ENCODE measurements around the gene TRPC3.

DNA sequence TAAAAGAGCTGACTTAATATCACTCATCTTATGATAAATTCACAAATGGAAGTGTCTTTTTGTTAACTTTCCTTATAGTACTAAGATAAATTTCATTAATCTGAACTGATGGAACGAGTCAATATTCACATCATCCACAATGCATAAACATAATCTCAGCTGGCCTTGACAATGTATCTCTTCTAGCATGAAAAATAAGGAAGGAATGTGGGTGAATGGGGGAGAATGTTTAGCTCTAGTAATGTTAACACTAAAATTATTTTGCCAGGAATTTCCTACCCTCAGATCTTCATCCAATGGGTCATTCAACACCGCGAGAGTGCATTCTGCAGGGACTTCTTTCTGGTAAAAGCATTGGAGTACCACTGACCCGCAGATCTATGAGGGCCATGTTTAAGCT is 15.8 kb downstream of the TRPC3 start:
- TF ChIP-seq, protein P1, sequence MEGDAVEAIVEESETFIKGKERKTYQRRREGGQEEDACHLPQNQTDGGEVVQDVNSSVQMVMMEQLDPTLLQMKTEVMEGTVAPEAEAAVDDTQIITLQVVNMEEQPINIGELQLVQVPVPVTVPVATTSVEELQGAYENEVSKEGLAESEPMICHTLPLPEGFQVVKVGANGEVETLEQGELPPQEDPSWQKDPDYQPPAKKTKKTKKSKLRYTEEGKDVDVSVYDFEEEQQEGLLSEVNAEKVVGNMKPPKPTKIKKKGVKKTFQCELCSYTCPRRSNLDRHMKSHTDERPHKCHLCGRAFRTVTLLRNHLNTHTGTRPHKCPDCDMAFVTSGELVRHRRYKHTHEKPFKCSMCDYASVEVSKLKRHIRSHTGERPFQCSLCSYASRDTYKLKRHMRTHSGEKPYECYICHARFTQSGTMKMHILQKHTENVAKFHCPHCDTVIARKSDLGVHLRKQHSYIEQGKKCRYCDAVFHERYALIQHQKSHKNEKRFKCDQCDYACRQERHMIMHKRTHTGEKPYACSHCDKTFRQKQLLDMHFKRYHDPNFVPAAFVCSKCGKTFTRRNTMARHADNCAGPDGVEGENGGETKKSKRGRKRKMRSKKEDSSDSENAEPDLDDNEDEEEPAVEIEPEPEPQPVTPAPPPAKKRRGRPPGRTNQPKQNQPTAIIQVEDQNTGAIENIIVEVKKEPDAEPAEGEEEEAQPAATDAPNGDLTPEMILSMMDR (conservative IDR thresholded peaks at IDR 0.05), result no peak
- TF ChIP-seq EZH2 (IDR thresholded peaks at IDR 0.05; ENCODE audit: low read depth), result no peak
